GM18861 (cell line): ENCODE measurements around the gene TEX13A.

Experiments
- ATAC-seq: cut with Tn5 transposase; IDR thresholded peaks from one replicate; pipeline ENCODE4 v1.9.1; 2021; ENCODE audit not compliant: unreplicated experiment

The TEX13A gene

GRCh38 chrX:105179644-105180043, 40.9 kb downstream of the TEX13A start:
- no peak for ATAC-seq

- no peak for ATAC-seq
These were observed 47.4 kb downstream of the TEX13A start for GRCh38 chrX:105173071-105173470.
